ENCODE data around the gene RHOU. TPM values are rescaled to one million over a fixed set of nuclear protein-coding genes. Genes with fewer than 3 reads are reported as not detected.

The RHOU gene
- total RNA-seq, result 18.2 and 25.9 TPM in 2 replicates

DNA sequence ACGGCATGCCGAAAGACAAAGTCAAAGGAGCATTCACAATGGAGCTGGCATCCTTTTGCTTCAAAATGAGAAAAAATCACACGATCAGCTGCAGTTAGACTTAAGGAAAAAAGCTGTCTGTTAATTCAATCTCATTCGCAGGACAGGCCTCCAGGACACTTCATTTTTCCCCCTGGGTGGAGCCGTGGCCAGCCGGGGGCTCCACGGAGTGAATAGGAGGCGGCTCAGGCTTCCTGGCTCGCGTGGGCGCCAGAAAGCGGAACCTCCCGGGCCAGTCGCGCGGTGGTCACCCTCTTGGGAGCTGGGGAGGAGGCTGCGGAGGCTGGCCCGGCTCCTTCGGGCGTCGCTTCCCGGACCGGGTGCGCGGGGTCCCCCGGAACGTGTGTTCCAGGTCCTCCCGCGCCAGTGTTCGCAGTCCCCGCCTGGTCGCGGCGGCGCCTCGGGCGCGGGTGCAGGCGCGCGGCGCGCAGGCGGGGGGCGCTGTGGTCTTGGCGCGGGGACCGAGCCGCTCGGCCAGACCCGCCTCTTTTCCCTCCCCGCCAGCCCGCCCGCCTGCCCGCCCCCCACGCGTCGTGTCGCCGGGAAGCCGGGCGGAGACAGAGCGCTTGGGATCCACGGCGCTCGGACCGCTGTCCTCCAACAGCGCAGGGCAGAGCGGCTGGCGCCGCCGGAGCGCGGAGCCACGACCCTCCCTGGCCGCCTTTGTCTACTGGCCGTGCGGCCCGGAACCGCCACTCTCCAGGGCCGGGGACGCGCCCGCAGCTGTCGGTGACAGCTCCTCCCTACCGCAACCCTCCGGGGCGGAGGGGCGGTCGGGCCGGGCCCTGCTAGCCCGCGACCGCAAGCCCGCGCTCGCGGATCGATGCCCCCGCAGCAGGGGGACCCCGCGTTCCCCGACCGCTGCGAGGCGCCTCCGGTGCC lies at the start of gene RHOU:
Gene RHOU (plus strand): TSS at position 599 of the 921 bp plus-strand sequence. CDS start 264 bp downstream, at position 863.

Other genes starting within 250 kb of the RHOU start
- 36.5 and 39.6 TPM in 2 replicates for gene RNF187, start 248.1 kb upstream of the RHOU start, total RNA-seq

Measured in articular chondrocyte of knee joint (primary cell).